ENCODE results near the gene ST3GAL4.
A peak's percentile ranks its signal among the peaks of the same experiment; 100 is the strongest.
"Not testable (repeated sequence)": the region's sequence is repeated elsewhere in the genome, so short reads cannot be mapped to it uniquely, and the experiment has no call there.

ST3GAL4 gene
- total RNA-seq, result 8.1 to 24.9 (median 14.7) reads per million in 17 experiments

- peak; percentile 46 to 84 (median 72) for DNase-seq
These were observed at the start of gene ST3GAL4 for GRCh38 chr11:126355324-126355925. Gene ST3GAL4, plus strand, starts transcription at chr11:126355686. Its CDS starts 50,470 bp downstream, at chr11:126406156.

GRCh38 chr11:126305699-126306098 lies 49.8 kb upstream of the ST3GAL4 start:
- no peak for DNase-seq

DNA sequence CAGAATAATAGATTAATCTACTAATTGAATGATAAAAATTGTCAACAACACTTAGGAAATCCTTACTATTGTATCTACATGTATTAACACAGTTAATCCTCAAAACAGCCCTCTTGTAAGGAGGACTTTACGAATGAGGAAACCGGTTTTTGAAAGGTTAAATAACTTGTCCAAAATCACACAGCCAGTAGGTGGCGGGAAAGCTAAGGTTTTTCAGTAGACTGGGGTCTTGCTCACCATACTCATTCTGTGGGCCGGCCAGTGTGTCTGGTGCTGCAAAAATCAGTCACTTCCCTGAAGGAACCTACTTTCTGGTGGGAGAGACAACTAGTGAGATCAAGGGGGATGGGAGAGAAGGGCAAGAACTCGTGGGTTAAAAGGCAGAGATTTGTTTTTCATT lies 47.8 kb upstream of the ST3GAL4 start:
- peak; percentile 44 to 57 (median 49) for DNase-seq

GRCh38 chr11:126308271-126308671 lies 47.2 kb upstream of the ST3GAL4 start:
- no peak for DNase-seq

GRCh38 chr11:126308771-126309170 lies 46.7 kb upstream of the ST3GAL4 start:
- not testable (repeated sequence) for DNase-seq

- DNase-seq, result peak; percentile 75 to 83 (median 78)
These were observed 45.1 kb upstream of the ST3GAL4 start for GRCh38 chr11:126310200-126310991.

- DNase-seq, result no peak
These were observed 44.5 kb upstream of the ST3GAL4 start for GRCh38 chr11:126310992-126311310.

DNA sequence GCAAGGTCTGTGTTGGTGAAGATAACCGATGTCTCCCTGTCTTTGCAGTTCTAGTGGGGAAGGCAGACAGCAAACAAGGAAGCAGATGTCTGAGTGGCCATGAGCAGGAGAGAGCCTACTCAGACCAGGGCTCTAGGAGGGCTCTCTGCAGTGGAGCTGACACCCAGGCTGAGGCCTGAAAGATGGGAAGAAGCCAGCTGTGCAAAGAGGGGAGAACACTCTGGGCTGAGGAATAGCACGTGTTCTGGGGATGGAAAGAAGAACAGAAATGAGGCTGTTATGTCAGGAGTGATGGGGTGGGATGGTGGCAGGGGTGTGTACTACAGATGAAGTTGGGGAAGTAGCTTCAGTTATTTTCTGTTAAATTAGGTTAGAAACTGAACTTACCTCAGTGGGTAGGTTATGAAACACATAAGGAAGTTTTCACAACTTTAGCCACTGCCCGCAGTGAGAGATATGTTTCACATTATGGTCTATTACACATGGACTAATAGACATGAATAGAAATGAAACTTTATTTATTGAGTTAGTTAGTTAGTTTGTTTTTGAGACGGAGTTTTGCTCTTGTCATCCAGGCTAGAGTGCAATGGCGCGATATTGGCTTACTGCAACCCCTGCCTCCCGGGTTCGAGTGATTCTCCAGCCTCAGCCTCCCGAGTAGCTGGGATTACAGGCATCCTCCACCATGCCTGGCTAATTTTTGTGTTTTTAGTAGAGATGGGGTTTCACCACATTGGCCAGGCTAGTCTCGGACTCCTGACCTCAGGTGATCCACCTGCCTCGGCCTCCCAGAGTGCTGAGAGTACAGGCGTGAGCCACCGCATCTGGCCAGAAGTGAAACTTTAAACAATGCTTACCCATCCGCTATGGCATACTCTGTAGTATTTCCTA lies 43.8 kb upstream of the ST3GAL4 start:
- DNase-seq, result peak; percentile 54 to 80 (median 66)

DNA sequence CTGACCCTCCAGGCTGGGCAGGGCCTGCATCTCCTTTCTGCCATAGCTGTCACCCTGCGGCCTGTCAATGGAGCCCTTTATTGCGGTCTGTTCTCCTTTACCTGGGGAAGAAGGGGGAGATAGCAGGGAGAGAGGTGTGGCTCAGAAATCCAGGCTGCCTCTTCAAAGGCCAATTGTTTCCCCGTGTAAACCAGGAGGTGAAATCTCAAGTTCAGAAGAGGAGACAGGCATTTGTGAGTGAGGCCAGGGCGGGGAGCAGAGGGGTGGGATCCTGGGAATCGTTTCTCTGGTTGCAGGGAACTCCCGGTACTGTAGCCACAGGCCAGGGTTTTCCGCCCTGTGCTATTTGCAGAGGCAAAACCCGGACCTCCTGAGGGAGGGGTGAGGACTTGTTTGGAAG lies 42.5 kb upstream of the ST3GAL4 start:
- DNase-seq, result no peak

GRCh38 chr11:126313826-126314225 lies 41.7 kb upstream of the ST3GAL4 start:
- no peak for DNase-seq

- no peak for DNase-seq
These were observed 38.1 kb upstream of the ST3GAL4 start for GRCh38 chr11:126317432-126317755.

GRCh38 chr11:126317756-126318573 lies 37.5 kb upstream of the ST3GAL4 start:
- DNase-seq, result peak in 3 of 4 experiments; percentile 22 to 57 (median 23)

DNA sequence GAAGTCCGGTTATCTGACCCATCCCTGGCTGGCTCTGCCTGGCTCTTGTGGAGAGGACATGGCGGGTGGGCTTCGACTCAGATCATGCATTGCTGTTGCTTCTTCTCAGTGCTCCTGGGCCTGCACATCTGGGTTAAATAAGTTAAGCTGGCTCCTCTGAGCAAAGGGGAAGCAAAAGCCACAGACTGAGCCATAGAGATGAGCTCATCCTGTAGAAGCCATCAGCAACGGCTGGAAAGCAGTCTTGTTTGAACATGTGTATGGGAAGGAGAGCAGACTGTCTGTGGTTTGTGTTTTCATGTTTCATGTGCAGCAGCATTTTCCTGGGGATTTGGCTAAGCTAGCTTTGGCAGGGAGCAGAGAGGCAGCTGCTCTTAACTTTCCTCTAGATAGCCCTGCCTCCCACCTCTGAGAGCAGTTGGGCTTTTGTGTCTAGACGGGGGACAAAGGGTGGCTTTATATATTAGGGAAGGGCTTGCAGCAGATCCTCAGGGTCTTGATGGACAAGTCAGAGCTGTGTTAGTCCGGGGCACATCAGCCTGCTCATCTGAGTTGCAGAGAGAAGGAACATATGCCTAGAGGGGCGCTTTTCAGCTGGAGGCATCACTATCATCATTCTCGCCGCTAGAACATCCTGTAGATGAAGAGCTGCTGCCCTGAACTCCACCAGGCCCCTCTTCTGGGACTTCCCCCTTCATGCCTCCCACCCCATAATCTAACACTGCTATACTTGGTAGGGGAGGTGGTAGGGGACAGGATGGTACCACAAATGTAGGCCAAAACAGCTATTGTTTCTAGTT lies 36.7 kb upstream of the ST3GAL4 start:
- peak; percentile 77 to 87 (median 82) for DNase-seq

GRCh38 chr11:126319374-126319740 lies 36.1 kb upstream of the ST3GAL4 start:
- DNase-seq, result no peak

DNA sequence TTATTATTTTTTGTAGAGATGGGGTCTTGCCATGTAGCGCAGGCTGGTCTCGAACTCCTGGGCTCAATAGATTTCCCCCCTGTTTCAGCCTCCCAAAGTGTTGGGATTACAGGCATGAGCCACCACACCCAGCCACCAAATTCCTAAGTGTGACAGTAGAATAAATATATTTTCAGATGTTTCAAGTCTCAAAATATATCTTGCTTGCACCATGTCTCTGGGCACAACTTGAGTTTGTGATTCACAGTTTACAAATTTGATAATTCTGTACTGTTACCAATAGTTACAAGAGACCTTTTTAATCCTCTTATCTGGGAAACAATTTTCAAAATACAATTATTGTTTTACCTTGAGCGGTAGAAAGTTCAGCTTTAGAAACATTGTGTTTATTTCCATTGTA lies 32.5 kb upstream of the ST3GAL4 start:
- no peak for DNase-seq

DNA sequence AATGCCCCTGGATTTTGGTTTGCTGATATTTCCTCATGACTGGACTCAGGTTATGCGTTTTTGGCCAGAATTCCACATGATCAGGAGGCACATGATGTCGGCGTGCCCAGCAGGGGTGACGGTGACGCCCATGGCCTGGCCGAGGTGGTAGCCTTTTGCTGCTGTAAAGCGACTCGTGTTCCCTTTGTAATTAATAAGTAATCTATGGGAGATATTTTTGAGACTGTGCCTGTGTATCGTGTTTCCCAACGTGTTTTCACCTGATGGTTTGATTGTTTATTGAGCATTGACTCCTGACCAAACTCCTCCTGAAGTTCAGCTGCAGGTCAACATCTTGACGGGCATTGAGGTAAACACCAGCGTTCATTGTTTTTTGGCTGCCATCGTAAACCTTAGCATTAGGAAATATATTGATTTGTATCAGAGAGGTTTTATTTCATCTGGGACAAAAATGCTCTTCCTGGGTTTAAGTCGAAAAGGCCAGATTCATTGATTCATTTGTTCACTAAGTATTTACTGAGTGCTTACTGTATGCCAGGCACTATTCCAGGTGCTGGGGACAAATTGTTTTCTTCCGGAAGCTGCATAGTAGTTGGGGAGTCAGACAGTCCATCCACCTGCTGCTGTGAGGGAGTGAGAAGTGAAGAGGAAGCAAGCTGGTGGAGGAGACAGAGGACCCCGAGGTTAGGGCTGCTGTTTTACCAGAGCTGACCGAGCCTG lies 28.0 kb upstream of the ST3GAL4 start:
- DNase-seq, result no peak

DNA sequence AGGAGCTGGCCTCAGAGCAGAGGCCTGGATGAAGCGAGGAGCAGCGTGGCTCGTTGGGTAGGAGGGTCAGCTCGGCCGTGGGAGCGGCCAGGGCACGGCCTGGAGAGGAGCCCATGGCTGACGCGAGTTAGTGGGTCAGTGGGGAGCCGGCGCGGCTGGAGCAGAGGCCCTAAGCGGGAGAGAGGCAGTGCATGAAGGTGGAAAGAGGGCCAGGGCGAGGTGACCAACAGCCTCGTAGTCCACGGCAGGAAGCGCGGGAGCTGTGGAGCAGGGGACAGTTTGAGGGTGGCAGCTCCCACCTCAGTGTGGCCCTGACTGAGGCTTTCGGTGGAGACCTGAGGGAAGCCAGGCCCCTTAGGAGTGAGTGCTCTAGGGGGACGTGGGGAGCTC lies 27.5 kb upstream of the ST3GAL4 start:
- DNase-seq, result no peak

DNA sequence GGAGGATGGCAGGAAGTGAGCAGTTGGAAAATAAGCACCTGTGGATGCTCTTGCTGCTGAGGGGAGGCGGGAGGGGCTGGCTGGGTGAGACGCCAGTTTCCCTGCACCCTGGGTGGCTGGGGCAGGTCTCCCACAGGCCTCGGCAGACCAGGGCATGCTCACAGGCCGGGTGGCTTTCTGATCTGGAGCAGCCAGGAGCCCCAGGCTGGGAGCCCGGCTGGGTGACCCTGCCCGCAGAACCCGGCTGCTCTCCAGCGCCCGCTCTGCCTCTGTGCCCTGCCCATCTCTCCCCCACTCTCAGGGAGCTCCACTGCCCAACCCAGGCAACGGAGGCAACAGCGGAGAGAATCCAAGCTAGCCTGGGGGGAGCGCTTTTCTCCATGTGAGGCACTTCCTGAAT lies 27.0 kb upstream of the ST3GAL4 start:
- no peak for DNase-seq

DNA sequence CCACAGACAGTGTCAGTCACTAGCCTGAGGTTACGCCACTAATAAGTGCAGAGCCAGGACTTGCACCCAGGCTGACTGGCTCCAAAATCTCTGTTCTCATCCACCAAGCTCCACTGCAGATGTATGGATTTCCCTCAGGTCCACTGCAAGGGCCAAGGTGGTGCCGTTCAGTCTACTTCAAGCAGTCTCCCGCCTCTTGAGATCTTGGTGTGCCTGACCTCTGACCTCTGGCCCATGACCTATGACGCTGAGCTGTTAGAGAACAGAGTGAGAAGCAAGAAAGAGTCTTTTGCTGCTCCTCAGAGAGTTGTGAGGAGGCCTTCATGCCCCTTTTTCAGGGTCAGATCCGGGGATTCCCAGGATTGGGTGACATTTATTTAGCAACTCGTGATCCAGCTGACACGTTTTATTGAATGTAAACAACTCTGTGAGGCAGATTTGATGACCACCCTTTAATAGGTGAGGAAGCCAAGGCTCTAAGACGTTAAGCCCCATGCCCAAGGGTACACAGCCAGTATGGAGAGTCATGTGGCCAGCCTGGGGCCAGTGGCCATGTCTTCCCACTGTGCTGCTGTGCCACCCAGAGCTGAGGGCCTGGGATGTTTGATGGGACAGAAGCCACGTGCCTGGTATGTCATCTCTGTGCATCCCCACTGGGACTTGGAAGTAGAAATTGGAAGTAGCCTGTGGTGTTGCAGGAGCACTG lies 26.4 kb upstream of the ST3GAL4 start:
- DNase-seq, result no peak

GRCh38 chr11:126329644-126330211 lies 25.8 kb upstream of the ST3GAL4 start:
- DNase-seq, result no peak

All from suppressor macrophage (primary cell).